Measurements from ENCODE around the gene VAMP3.

GRCh38 chr1:7780976-7781375 lies 9.9 kb downstream of the VAMP3 start:
- TF ChIP-seq CTCF (IDR thresholded peaks at IDR 0.05) (no peak), POLR2A (IDR thresholded peaks at IDR 0.05) (no peak)

Measured in thyroid gland (tissue), 4 donors.